HL-60 (cell line): ENCODE data around the gene TRAK2.

Experiments
- DNase-seq, 2 experiments: peaks; one replicate each; pipeline ENCODE4 v3.0.0-alpha.2; 2010 to 2020; ENCODE audit warnings: low read depth in 1 of 2, low spot score in 1 of 2
- H3K27ac ChIP-seq: fragments of 250-450 bp; sonication (Bioruptor Pico); replicated peaks from 2 replicates; pipeline ENCODE4 v1.5.1; 2020; ENCODE audit warnings: mild to moderate bottlenecking, moderate library complexity
- H3K27me3 ChIP-seq: fragments of 250-450 bp; sonication (Bioruptor Pico); 2 replicates; pipeline ENCODE4 v1.5.1; 2021; ENCODE audit warnings: mild to moderate bottlenecking, moderate library complexity; ENCODE audit not compliant: insufficient read depth, poor library complexity, severe bottlenecking
- H3K4me3 ChIP-seq: replicated peaks from 2 replicates; pipeline ENCODE4 v1.5.1; 2011; ENCODE audit warnings: mild to moderate bottlenecking, control low read depth, low read length; ENCODE audit not compliant: insufficient read depth
- CTCF ChIP-seq: IDR thresholded peaks from one replicate; pipeline ENCODE4 v1.5.1; 2011; ENCODE audit warnings: low read length, control low read depth, inconsistent platforms; ENCODE audit not compliant: insufficient read depth
- GABPA ChIP-seq: IDR thresholded peaks from 2 replicates; pipeline ENCODE4 v1.6.1; 2012; ENCODE audit warnings: low read depth
- POLR2AphosphoS5 ChIP-seq: IDR thresholded peaks from 2 replicates; pipeline ENCODE4 v1.6.1; 2012; ENCODE audit warnings: low read depth
- REST ChIP-seq: IDR thresholded peaks from 2 replicates; pipeline ENCODE4 v1.6.1; 2012; ENCODE audit warnings: low read depth; ENCODE audit not compliant: insufficient replicate concordance
- SPI1 ChIP-seq: IDR thresholded peaks from 2 replicates; pipeline ENCODE4 v1.6.1; 2012; ENCODE audit warnings: low read depth, mild to moderate bottlenecking, borderline replicate concordance

The TRAK2 gene

GRCh38 chr2:201401815-201402214 lies 49.4 kb downstream of the TRAK2 start:
- DNase-seq: no peak
- Histone ChIP-seq H3K4me3 (no peak overlapping the region), H3K27me3 (no peaks in the 10 kb centered on the region), H3K27ac (no peak overlapping the region)
- TF ChIP-seq POLR2AphosphoS5 (no peak), GABPA (no peak), CTCF (no peak), SPI1 (no peak), REST (no peak)

- TF ChIP-seq POLR2AphosphoS5: no peak
- TF ChIP-seq REST: no peak
- TF ChIP-seq SPI1: no peak
- no peak for TF ChIP-seq CTCF
- TF ChIP-seq GABPA: no peak
- no peaks in the 10 kb centered on the region for H3K27me3 ChIP-seq
- H3K4me3 ChIP-seq: no peak overlapping the region
- no peak for DNase-seq
- H3K27ac ChIP-seq: no peak overlapping the region
Observed at GRCh38 chr2:201396595-201396994, 54.7 kb downstream of the TRAK2 start.

- Histone ChIP-seq H3K27ac (no peak overlapping the region), H3K27me3 (no peaks in the 10 kb centered on the region), H3K4me3 (no peak overlapping the region)
- DNase-seq: no peak
- TF ChIP-seq GABPA: no peak
- no peak for TF ChIP-seq CTCF
- TF ChIP-seq REST: no peak
- no peak for TF ChIP-seq POLR2AphosphoS5
- no peak for TF ChIP-seq SPI1
Observed at GRCh38 chr2:201383136-201383535, 68.1 kb downstream of the TRAK2 start.
